ENCODE results near the gene CACNA2D4.
"Not testable (repeated sequence)": the region's sequence is repeated elsewhere in the genome, so short reads cannot be mapped to it uniquely, and the experiment has no call there.

Gene CACNA2D4

GRCh38 chr12:1956716-1957115 is 38.3 kb upstream of the CACNA2D4 start:
- Histone ChIP-seq H3K4me1 (no peaks in the 10 kb centered on the region), H3K36me3 (ENCODE audit: control insufficient read depth, insufficient read depth, low read length) (no peaks in the 10 kb centered on the region), H3K27me3 (ENCODE audit: control insufficient read depth, insufficient read depth, low read length) (no peaks in the 10 kb centered on the region), H3K4me3 (ENCODE audit: low read depth, low read length) (no peak overlapping the region), H2AFZ (no peak overlapping the region), H3K27ac (no peak overlapping the region), H3K9ac (no peak overlapping the region), H3K4me2 (ENCODE audit: low read length) (no peak overlapping the region), H3K79me2 (no peaks in the 10 kb centered on the region), H3K9me3 (ENCODE audit: control insufficient read depth, low read length) (no peaks in the 10 kb centered on the region)
- no peak for TF ChIP-seq CTCF (IDR thresholded peaks at IDR 0.05)

DNA sequence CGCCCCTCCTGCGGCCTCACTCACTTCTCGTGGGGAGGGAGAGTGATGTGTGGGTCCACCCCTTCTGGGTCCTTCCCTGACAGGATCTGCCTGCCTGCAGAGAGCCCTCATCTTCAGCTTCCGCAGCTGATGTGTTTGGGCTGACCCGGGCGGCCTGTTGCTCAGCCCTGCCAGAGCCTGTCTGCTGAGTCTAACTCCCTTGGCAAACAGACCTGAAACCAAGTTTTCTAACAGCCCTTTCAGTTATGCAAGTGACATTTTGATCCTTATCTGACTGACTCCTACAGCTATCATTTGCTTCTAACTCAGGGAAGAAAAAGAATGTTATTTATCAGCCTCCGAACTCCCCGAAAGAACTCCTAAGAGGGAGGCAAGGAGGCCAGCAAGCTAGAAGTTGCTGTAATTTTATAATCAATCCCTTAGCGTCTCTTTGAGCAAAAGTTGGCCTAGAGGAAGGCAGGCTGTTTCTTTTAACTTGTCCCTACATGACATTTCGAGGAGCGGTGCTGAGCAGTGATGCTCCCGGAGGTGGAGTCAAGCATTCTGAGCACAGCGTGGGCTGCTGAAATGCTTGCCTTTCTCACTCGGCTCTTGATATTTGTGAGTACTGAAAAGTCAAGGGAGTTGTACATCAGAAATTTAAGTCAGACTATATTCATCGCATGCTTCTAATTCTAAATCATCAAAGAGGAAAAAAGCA is 31.5 kb upstream of the CACNA2D4 start:
- H3K9ac ChIP-seq = no peak overlapping the region
- H3K27ac ChIP-seq = peak overlapping the region; percentile 49
- no peak overlapping the region for H3K4me3 ChIP-seq (ENCODE audit: low read depth, low read length)
- H3K9me3 ChIP-seq (ENCODE audit: control insufficient read depth, low read length) = no peaks in the 10 kb centered on the region
- no peaks in the 10 kb centered on the region for H3K27me3 ChIP-seq (ENCODE audit: control insufficient read depth, insufficient read depth, low read length)
- no peak for TF ChIP-seq CTCF (IDR thresholded peaks at IDR 0.05)
- H3K79me2 ChIP-seq = no peaks in the 10 kb centered on the region
- peaks cover 14% of the 10 kb centered on the region for H3K4me1 ChIP-seq
- peak overlapping the region; percentile 50 for H2AFZ ChIP-seq
- H3K36me3 ChIP-seq (ENCODE audit: control insufficient read depth, insufficient read depth, low read length) = no peaks in the 10 kb centered on the region
- no peak overlapping the region for H3K4me2 ChIP-seq (ENCODE audit: low read length)

GRCh38 chr12:1948883-1949282 is 30.4 kb upstream of the CACNA2D4 start:
- Histone ChIP-seq H3K4me1 (peaks cover 14% of the 10 kb centered on the region), H3K9me3 (ENCODE audit: control insufficient read depth, low read length) (no peaks in the 10 kb centered on the region), H3K27me3 (ENCODE audit: control insufficient read depth, insufficient read depth, low read length) (no peaks in the 10 kb centered on the region), H2AFZ (no peak overlapping the region), H3K4me3 (ENCODE audit: low read depth, low read length) (no peak overlapping the region), H3K4me2 (ENCODE audit: low read length) (no peak overlapping the region), H3K9ac (no peak overlapping the region), H3K79me2 (no peaks in the 10 kb centered on the region), H3K36me3 (ENCODE audit: control insufficient read depth, insufficient read depth, low read length) (no peaks in the 10 kb centered on the region), H3K27ac (peak overlapping the region; percentile 49)
- TF ChIP-seq CTCF (IDR thresholded peaks at IDR 0.05) = no peak

DNA sequence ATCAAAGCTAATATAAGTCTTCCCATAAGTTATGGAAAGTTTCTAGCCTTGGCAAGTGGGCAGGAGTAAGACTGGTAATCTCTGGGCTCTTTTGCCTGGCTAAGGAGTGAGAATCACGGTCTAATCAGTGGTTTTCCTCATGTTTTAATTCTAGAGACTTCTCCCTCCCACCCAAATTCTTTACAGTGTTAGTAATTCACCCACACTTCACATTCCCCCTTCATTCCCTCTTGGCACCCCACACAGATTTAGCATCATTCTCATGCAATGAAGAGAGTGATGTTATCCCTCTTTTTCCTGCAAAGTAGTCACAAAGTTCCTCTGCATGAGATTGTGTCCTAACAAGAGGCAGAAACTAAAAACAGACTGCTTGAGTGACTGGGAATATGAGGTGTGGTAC is 28.6 kb upstream of the CACNA2D4 start:
- no peak overlapping the region for H3K27ac ChIP-seq
- no peaks in the 10 kb centered on the region for H3K9me3 ChIP-seq (ENCODE audit: control insufficient read depth, low read length)
- no peak overlapping the region for H3K9ac ChIP-seq
- no peak overlapping the region for H3K4me3 ChIP-seq (ENCODE audit: low read depth, low read length)
- no peaks in the 10 kb centered on the region for H3K79me2 ChIP-seq
- no peaks in the 10 kb centered on the region for H3K36me3 ChIP-seq (ENCODE audit: control insufficient read depth, insufficient read depth, low read length)
- H3K27me3 ChIP-seq (ENCODE audit: control insufficient read depth, insufficient read depth, low read length) = no peaks in the 10 kb centered on the region
- H3K4me1 ChIP-seq = peaks cover 14% of the 10 kb centered on the region
- H2AFZ ChIP-seq = no peak overlapping the region
- no peak overlapping the region for H3K4me2 ChIP-seq (ENCODE audit: low read length)
- no peak for TF ChIP-seq CTCF (IDR thresholded peaks at IDR 0.05)

DNA sequence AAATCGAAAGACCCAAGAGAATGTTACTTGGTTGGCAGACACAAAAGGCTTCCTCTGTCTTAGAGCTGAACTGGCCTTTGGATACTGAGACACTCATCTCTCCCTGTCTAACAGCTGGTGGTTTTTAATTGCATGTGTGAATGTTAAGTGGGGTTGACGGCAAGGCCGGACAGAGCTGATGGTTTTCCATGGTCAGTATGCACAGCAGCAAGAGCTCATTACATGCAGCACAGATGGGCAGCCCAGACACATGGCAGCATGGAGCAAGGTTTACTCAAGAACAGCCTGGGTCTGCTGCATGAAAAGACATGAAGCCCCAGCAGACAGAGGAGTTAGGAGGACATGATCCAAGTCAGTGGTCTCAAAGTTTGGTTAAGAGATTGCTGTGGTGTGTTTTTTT is 27.8 kb upstream of the CACNA2D4 start:
- Histone ChIP-seq H3K79me2 (no peaks in the 10 kb centered on the region), H3K4me1 (peaks cover 14% of the 10 kb centered on the region), H2AFZ (no peak overlapping the region), H3K27me3 (ENCODE audit: control insufficient read depth, insufficient read depth, low read length) (no peaks in the 10 kb centered on the region), H3K36me3 (ENCODE audit: control insufficient read depth, insufficient read depth, low read length) (no peaks in the 10 kb centered on the region), H3K4me2 (ENCODE audit: low read length) (no peak overlapping the region), H3K27ac (no peak overlapping the region), H3K4me3 (ENCODE audit: low read depth, low read length) (no peak overlapping the region), H3K9me3 (ENCODE audit: control insufficient read depth, low read length) (no peaks in the 10 kb centered on the region), H3K9ac (no peak overlapping the region)
- no peak for TF ChIP-seq CTCF (IDR thresholded peaks at IDR 0.05)

DNA sequence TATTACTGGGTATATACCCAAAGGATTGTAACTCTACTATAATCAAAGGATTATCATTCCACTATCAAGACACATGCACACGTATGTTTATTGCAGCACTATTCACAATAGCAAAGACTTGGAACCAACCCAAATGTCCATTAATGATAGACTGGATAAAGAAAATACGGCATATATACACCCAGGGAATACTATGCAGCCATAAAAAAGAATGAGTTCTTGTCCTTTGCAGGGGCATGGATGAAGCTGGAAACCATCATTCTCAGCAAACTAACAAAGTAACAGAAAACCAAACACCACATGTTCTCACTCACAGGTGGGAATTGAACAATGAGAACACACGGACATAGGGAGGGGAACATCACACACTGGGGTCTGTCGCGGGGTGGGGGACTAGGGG is 27.1 kb upstream of the CACNA2D4 start:
- H2AFZ ChIP-seq; H3K27me3 ChIP-seq (ENCODE audit: control insufficient read depth, insufficient read depth, low read length); H3K36me3 ChIP-seq (ENCODE audit: control insufficient read depth, insufficient read depth, low read length); H3K9ac ChIP-seq; H3K27ac ChIP-seq; H3K4me3 ChIP-seq (ENCODE audit: low read depth, low read length); H3K4me2 ChIP-seq (ENCODE audit: low read length); H3K9me3 ChIP-seq (ENCODE audit: control insufficient read depth, low read length); H3K79me2 ChIP-seq: not testable (repeated sequence)
- H3K4me1 ChIP-seq = peaks cover 14% of the 10 kb centered on the region
